ENCODE data around the gene COL7A1.
"Not testable (repeated sequence)": the region's sequence is repeated elsewhere in the genome, so short reads cannot be mapped to it uniquely, and the experiment has no call there.

The COL7A1 gene

GRCh38 chr3:48543271-48543866, 51.8 kb downstream of the COL7A1 start:
- no peak for DNase-seq (ENCODE audit: low read depth)

DNA sequence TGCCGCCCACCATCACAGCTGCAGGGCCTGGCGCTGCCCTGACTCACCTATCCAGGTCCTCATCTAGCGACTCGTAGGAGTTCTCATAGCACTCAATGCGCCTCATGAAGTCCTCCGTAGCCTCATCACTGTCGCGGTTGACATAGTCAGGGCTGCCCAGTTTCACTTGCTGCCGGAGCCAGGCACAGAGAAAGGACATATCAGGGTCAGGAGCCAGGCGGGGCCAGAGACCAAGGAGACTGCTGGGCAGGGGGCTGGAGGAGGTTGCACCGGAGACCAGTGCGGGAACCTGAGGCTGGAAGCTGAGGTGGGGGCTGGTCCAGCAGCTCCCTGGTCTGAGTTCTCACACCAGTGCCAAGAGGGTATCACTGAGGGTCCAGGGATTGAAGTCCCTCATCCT, 56.7 kb downstream of the COL7A1 start:
- no peak for DNase-seq (ENCODE audit: low read depth)

DNA sequence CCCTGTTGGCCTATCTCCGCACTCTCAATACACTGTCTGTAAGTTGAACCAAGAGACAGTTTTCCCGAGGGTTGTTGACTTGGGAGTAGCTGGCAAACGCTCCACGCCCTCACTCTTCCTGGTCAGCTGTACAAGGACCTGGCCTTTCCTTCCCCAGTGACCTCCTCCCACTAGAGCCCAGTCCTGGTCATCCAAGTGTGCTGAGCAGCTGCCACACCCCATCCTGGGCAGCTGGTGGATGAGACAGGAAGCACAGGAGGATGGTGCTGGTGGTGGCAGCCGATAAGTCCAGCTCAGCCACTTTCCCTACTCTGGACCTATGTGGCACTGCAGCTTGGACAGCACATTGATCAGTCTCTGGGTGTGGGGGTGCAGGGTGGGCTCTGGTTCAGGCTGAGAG, 58.3 kb downstream of the COL7A1 start:
- no peak for DNase-seq (ENCODE audit: low read depth)

DNA sequence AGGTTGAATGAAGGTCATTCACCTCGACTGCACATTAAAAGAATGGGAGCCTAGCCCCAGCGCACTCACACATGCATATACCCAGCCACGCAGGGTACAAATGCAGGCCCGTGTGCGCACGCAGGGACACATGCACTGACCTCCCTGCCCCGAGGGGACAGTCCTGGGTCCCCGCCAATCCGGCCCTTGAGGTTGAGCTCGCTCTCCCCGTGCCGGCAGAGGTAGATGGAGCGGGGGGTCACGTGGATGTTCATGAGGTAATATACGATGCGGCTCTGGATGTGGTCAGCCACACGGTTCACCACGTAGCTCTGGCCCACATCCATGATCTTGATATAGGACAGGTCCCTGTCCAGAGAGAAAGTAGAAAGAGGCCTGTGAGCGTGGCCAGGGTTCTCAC, 59.0 kb downstream of the COL7A1 start:
- DNase-seq (ENCODE audit: low read depth) = no peak

DNA sequence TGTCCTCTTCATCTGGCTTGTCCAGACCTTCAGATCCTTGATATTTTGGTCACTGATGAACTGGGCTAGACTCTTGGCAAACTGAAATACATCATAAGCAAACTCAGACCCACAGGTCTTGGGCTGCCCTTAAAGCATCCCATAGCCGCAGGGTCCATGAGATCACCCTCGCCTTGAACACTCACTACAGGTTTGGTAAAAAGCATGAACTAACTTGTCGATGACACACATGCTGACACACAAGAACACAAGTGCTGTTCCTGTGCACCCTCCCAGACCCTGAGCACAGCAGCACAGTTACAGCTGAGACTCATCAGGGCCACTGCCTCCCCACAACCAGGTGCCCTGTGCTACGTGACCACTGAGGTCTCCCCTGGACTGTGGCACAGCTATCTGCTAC, 59.6 kb downstream of the COL7A1 start:
- no peak for DNase-seq (ENCODE audit: low read depth)

- DNase-seq (ENCODE audit: low read depth) = no peak
These were observed 62.2 kb downstream of the COL7A1 start for GRCh38 chr3:48532977-48533337.

DNA sequence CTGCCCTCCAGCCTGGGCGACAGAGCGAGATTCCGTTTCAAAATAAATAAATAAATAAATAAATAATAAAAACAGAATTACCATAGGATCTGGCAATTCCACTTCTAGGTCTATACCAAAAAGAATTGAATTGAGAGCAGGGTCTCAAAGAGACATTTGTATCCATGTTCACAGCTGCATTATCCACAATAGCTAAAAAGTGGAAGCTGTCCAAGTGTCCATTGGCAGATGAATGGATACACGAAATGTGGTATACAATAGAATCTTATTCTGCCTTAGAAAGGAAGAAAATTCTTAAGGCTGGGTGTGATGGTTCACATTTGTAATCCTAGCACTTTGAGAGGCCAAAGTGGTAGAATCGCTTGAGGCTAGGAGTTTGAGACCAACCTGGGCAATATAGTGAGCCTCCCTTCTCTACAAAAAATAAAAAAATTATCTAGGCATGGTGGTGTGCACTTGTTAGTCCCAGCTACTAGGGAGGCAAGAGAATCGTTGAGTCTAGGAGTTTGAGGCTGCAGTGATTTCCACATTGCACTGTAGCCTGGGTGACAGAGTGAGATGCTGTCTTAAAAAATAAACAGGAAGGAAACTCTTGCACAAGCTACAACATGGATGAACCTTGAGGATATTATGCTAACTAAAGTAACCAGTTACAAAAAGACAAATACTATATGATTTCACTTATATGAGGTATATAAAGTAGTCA, 62.7 kb downstream of the COL7A1 start:
- DNase-seq (ENCODE audit: low read depth) = no peak

GRCh38 chr3:48530701-48531100, 64.4 kb downstream of the COL7A1 start:
- DNase-seq (ENCODE audit: low read depth) = not testable (repeated sequence)

DNA sequence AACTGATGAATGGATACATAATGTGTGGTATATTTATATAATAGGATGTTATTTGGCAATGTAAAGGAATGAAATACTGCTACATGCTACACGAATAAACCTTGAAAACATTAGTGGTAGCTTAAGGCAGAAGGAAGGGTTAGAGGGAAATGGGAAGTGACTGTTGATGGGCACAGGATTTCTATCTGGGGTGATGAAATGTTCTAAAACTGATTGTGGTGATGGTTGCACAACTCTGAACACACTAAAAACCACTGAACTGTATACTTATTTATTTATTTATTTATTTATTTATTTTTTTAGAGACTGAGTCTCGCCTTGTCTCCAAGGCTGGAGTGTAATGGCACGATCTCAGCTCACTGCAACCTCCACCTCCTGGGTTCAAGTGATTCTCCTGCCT, 66.4 kb downstream of the COL7A1 start:
- no peak for DNase-seq (ENCODE audit: low read depth)

- no peak for DNase-seq (ENCODE audit: low read depth)
These were observed 67.1 kb downstream of the COL7A1 start for GRCh38 chr3:48528048-48528447.

DNA sequence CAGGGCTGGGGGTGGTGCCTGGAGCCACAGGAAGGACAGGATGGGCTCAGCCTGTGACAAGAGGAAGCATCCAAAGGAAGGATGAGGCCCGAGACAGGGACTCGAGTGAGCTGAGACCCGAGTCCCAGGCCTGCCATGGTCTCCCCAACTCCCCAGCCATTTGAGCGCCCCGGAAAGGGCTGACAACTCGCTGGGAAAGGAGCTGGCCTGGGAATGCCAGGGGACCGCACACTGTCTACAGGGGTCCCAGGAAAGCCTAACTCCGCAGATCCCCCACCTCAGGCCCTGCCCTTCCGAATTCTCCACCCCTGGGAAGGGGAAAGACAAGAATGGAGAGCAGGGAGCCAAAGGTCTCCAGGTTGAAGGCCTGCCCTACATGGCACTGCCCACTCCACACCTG, 70.2 kb downstream of the COL7A1 start:
- no peak for DNase-seq (ENCODE audit: low read depth)

DNA sequence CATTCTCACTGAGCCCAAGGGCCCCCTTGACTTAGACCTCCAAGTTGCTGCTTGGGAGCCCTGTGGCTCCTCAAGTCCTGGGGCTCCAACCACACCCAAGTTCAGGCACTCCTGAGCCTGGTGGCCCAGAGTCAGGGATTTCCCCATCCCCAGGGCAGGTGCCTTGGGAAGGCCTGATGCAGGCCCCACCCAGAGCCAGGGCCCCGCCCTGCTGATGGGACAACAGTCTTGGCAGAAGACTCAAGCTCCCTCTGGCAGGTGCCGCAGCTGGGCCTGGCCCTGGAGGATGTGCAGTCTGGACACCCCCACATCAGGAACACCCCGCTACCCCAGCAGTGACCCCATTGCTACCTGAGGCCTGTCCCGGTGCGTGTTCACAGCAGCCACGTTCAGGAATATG, 73.5 kb downstream of the COL7A1 start:
- no peak for DNase-seq (ENCODE audit: low read depth)

GRCh38 chr3:48519277-48519643, 75.9 kb downstream of the COL7A1 start:
- DNase-seq (ENCODE audit: low read depth) = no peak

DNA sequence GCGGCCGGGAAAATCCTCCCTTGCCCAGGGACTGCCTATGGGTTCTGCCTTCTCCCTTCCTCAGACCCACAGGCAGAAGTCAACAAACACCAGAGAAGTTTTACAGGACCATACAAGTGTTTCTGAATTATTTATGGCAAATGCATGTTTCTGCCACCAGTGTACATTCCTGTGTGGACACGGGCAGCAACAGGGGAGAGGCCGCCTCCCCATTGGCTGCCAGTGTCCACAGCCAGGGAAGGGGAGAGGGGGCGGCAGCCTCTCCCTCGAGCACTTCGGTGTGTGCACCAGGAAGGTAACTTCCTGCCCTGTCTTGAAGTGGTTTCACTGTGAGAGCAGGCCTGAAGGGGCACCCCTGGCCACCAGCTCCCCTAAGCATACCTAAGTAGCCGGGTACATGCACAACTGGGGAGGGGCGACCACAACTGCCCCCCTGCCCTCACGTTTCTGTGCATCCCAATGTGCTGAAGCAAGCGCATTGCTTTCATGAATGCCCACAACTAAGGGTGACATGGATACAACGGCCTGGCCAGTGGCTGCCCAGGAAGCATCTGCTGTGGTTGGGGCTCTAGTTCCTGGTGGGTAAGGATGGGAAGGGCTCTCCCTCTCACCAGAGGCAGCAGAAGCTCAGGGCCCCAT, 76.4 kb downstream of the COL7A1 start:
- no peak for DNase-seq (ENCODE audit: low read depth)

GRCh38 chr3:48518069-48518468, 77.1 kb downstream of the COL7A1 start:
- DNase-seq (ENCODE audit: low read depth) = no peak

GRCh38 chr3:48516571-48516970, 78.6 kb downstream of the COL7A1 start:
- no peak for DNase-seq (ENCODE audit: low read depth)

- DNase-seq (ENCODE audit: low read depth) = no peak
These were observed 80.5 kb downstream of the COL7A1 start for GRCh38 chr3:48514431-48515227.

Measured in stimulated activated CD8-positive, alpha-beta memory T cell treated with anti-CD3 and anti-CD28 coated beads, Interleukin-4, amount 100 ng/mL, for 24 hours (primary cell).